Thyroid gland (tissue), 4 donors: ENCODE measurements around the gene PTPRJ.

ENCODE experiments used
- CTCF ChIP-seq, 6 experiments: fragments of 200-600 bp in 3 of 6; fragments of 450-650 bp in 3 of 6; sonication (generic) in 3 of 6; IDR thresholded peaks; one replicate each; pipeline ENCODE4 v1.5.1; 2016 to 2019; ENCODE audit warnings: antibody characterized with exemption in 6 of 6, mild to moderate bottlenecking in 2 of 6, inconsistent platforms in 1 of 6, moderate library complexity in 1 of 6
- POLR2A ChIP-seq, 2 donors: fragments of 450-650 bp; IDR thresholded peaks; one replicate each; pipeline ENCODE4 v1.6.1; 2017; ENCODE audit warnings: antibody characterized with exemption in 2 of 2, mild to moderate bottlenecking in 2 of 2, moderate library complexity in 1 of 2

- TF ChIP-seq CTCF (IDR thresholded peaks at IDR 0.05) = no peak
- TF ChIP-seq POLR2A (IDR thresholded peaks at IDR 0.05) = no peak
Observed at GRCh38 chr11:47967577-47968525, 12.5 kb upstream of the PTPRJ start.
